GM12892 (cell line): ENCODE results near the gene PDE10A.
"Not testable (repeated sequence)": the region's sequence is repeated elsewhere in the genome, so short reads cannot be mapped to it uniquely, and the experiment has no call there.

Source experiments
- DNase-seq: peaks from one replicate; pipeline ENCODE4 v3.0.0; 2011; ENCODE audit not compliant: insufficient read length
- FAIRE-seq: peaks from 2 replicates; lab custom pipeline; 2011; peaks lifted over from hg19 to GRCh38; lab: Jason Lieb, UNC
- POLR2A ChIP-seq: IDR thresholded peaks from 2 replicates; pipeline ENCODE4 v1.6.1; 2011; ENCODE audit warnings: low read depth, low read length, control low read depth
- POLR2AphosphoS5 ChIP-seq: IDR thresholded peaks from 2 replicates; pipeline ENCODE4 v1.6.1; 2011; ENCODE audit warnings: low read depth, low read length, control low read depth
- TAF1 ChIP-seq: IDR thresholded peaks from 2 replicates; pipeline ENCODE4 v1.6.1; 2011; ENCODE audit warnings: low read depth, mild to moderate bottlenecking, control low read depth, low read length, borderline replicate concordance

Gene PDE10A

GRCh38 chr6:165615636-165616035 lies 47.4 kb downstream of the PDE10A start:
- FAIRE-seq (no peak), DNase-seq (no peak)
- TF ChIP-seq POLR2A = no peak
- TF ChIP-seq POLR2AphosphoS5 = no peak
- TF ChIP-seq TAF1 = no peak

- FAIRE-seq = no peak
- no peak for TF ChIP-seq POLR2A
- no peak for TF ChIP-seq TAF1
- TF ChIP-seq POLR2AphosphoS5 = no peak
Measured at GRCh38 chr6:165611294-165611693, 51.7 kb downstream of the PDE10A start.

GRCh38 chr6:165608577-165608976 lies 54.5 kb downstream of the PDE10A start:
- DNase-seq, FAIRE-seq: not testable (repeated sequence)

More at GRCh38 chr6:165611294-165611693, 51.7 kb downstream of the PDE10A start:
- no peak for DNase-seq

GRCh38 chr6:165606740-165607008 lies 56.4 kb downstream of the PDE10A start:
- DNase-seq = no peak
- FAIRE-seq = no peak
- no peak for TF ChIP-seq POLR2AphosphoS5
- TF ChIP-seq POLR2A = no peak
- TF ChIP-seq TAF1 = no peak

GRCh38 chr6:165605901-165606739 lies 56.9 kb downstream of the PDE10A start:
- DNase-seq (no peak), FAIRE-seq (no peak)
- TF ChIP-seq TAF1 = no peak
- TF ChIP-seq POLR2A = no peak
- TF ChIP-seq POLR2AphosphoS5 = no peak

- DNase-seq (no peak), FAIRE-seq (no peak)
- TF ChIP-seq POLR2AphosphoS5 (no peak), POLR2A (no peak), TAF1 (no peak)
Measured at GRCh38 chr6:165605182-165605875, 57.7 kb downstream of the PDE10A start.

- no peak for TF ChIP-seq POLR2AphosphoS5
- no peak for TF ChIP-seq POLR2A
- no peak for TF ChIP-seq TAF1
- FAIRE-seq = no peak
Measured at GRCh38 chr6:165602291-165602690, 60.8 kb downstream of the PDE10A start.

GRCh38 chr6:165600606-165601005 lies 62.4 kb downstream of the PDE10A start:
- FAIRE-seq = no peak
- DNase-seq = no peak
- no peak for TF ChIP-seq POLR2AphosphoS5
- no peak for TF ChIP-seq TAF1
- TF ChIP-seq POLR2A = no peak

More at GRCh38 chr6:165602291-165602690, 60.8 kb downstream of the PDE10A start:
- no peak for DNase-seq

GRCh38 chr6:165599596-165600487 lies 63.2 kb downstream of the PDE10A start:
- no peak for DNase-seq
- no peak for FAIRE-seq
- no peak for TF ChIP-seq TAF1
- no peak for TF ChIP-seq POLR2A
- TF ChIP-seq POLR2AphosphoS5 = no peak

- FAIRE-seq (no peak), DNase-seq (no peak)
- TF ChIP-seq POLR2A (no peak), POLR2AphosphoS5 (no peak), TAF1 (no peak)
Measured at GRCh38 chr6:165599121-165599520, 63.9 kb downstream of the PDE10A start.

- TF ChIP-seq POLR2AphosphoS5 = no peak
- TF ChIP-seq POLR2A = no peak
- TF ChIP-seq TAF1 = no peak
- FAIRE-seq (no peak), DNase-seq (no peak)
Measured at GRCh38 chr6:165597821-165598220, 65.2 kb downstream of the PDE10A start.
